Immature natural killer cell (primary cell): ENCODE data around the gene LRRC61. TPM values are rescaled to one million over a fixed set of nuclear protein-coding genes. Genes with fewer than 3 reads are reported as not detected.

Experiments
- DNase-seq, 3 donors: peaks; one replicate each; pipeline ENCODE4 v3.0.0; 2022; ENCODE audit warnings: mixed read lengths in 1 of 3
- H3K27ac Mint-ChIP-seq, 6 donors: one replicate each; pipeline ENCODE4 v1.8.0; 2020; ENCODE audit warnings: mixed read lengths in 6 of 6, mild to moderate bottlenecking in 5 of 6, inconsistent platforms in 4 of 6, moderate library complexity in 3 of 6
- H3K27me3 Mint-ChIP-seq, 3 donors: one replicate each; pipeline ENCODE4 v1.8.0; 2020 to 2021; ENCODE audit warnings: low read depth in 3 of 3, mild to moderate bottlenecking in 3 of 3, mixed read lengths in 3 of 3, moderate library complexity in 3 of 3, inconsistent platforms in 1 of 3
- H3K36me3 Mint-ChIP-seq, 3 donors: one replicate each; pipeline ENCODE4 v1.8.0; 2020; ENCODE audit warnings: mixed read lengths in 3 of 3, inconsistent platforms in 2 of 3, mild to moderate bottlenecking in 2 of 3
- H3K4me1 Mint-ChIP-seq, 2 donors: one replicate each; pipeline ENCODE4 v1.8.0; 2020; ENCODE audit warnings: inconsistent platforms in 2 of 2, mild to moderate bottlenecking in 2 of 2, mixed read lengths in 2 of 2, moderate library complexity in 1 of 2
- H3K4me3 Mint-ChIP-seq, 5 donors: one replicate each; pipeline ENCODE4 v1.8.0; 2020; ENCODE audit warnings: mild to moderate bottlenecking in 5 of 5, mixed read lengths in 5 of 5, inconsistent platforms in 3 of 5, moderate library complexity in 3 of 5
- H3K9me3 Mint-ChIP-seq, 6 donors: one replicate each; pipeline ENCODE4 v1.8.0; 2020; ENCODE audit warnings: mild to moderate bottlenecking in 6 of 6, mixed read lengths in 6 of 6, inconsistent platforms in 4 of 6, moderate library complexity in 3 of 6
- polyA plus RNA-seq, 3 donors: library from polyadenylated mRNA; unstranded; fragments of 300-500 nt; fragmentation: Illumina TruSeq; gene quantifications; one replicate each; pipeline ENCODE4 v1.2.3, GENCODE V29; 2021

Gene LRRC61
- polyA plus RNA-seq, 3 donors from 2014 or later, result 19.4 to 26.6 (median 20.6) TPM

GRCh38 chr7:150330211-150330885, 7.2 kb downstream of the LRRC61 start:
- Mint-ChIP-seq H3K27me3 (peaks cover 0 to under 1% (median 0%) of the 10 kb centered on the region in 3 donors), H3K27ac (no peak overlapping the region), H3K9me3 (no peaks in the 10 kb centered on the region), H3K36me3 (peaks cover 12 to 30% (median 24%) of the 10 kb centered on the region in 3 donors), H3K4me3 (no peak overlapping the region), H3K4me1 (peaks cover 0 to under 1% of the 10 kb centered on the region in 2 donors)
- DNase-seq, result no peak

GRCh38 chr7:150332852-150333635, 9.9 kb downstream of the LRRC61 start:
- DNase-seq, result no peak
- Mint-ChIP-seq H3K4me3 (no peak overlapping the region), H3K9me3 (no peaks in the 10 kb centered on the region), H3K36me3 (peaks cover 11 to 20% (median 13%) of the 10 kb centered on the region in 3 donors), H3K27ac (no peak overlapping the region), H3K27me3 (peaks cover 0 to 2% (median 0%) of the 10 kb centered on the region in 3 donors), H3K4me1 (no peaks in the 10 kb centered on the region)

GRCh38 chr7:150333659-150334058, 10.5 kb downstream of the LRRC61 start:
- Mint-ChIP-seq H3K36me3 (peaks cover 9 to 17% (median 10%) of the 10 kb centered on the region in 3 donors), H3K4me1 (no peaks in the 10 kb centered on the region), H3K9me3 (no peaks in the 10 kb centered on the region), H3K27ac (no peak overlapping the region), H3K27me3 (peaks cover 0 to 2% (median 0%) of the 10 kb centered on the region in 3 donors), H3K4me3 (no peak overlapping the region)
- no peak for DNase-seq

GRCh38 chr7:150334108-150334507, 11.0 kb downstream of the LRRC61 start:
- H3K4me1 Mint-ChIP-seq, result no peaks in the 10 kb centered on the region
- peak overlapping the region in 2 of 6 donors; percentile 60 to 80 for H3K27ac Mint-ChIP-seq
- peaks cover 0 to 2% (median 0%) of the 10 kb centered on the region in 3 donors for H3K27me3 Mint-ChIP-seq
- H3K36me3 Mint-ChIP-seq, result peaks cover 6 to 15% (median 7%) of the 10 kb centered on the region in 3 donors
- DNase-seq, result no peak
- H3K4me3 Mint-ChIP-seq, result no peak overlapping the region
- no peaks in the 10 kb centered on the region for H3K9me3 Mint-ChIP-seq

- H3K27ac Mint-ChIP-seq, result peak overlapping the region in 1 of 6 donors; percentile 42
Observed at GRCh38 chr7:150335108-150335773, 12.1 kb downstream of the LRRC61 start.

GRCh38 chr7:150335774-150336112, 12.6 kb downstream of the LRRC61 start:
- DNase-seq, result no peak
- Mint-ChIP-seq H3K4me1 (peaks cover 0 to 2% of the 10 kb centered on the region in 2 donors), H3K9me3 (no peaks in the 10 kb centered on the region), H3K4me3 (no peak overlapping the region), H3K36me3 (peaks cover 4 to 12% (median 6%) of the 10 kb centered on the region in 3 donors), H3K27ac (no peak overlapping the region), H3K27me3 (peaks cover 0 to 5% (median 4%) of the 10 kb centered on the region in 3 donors)

More at GRCh38 chr7:150335108-150335773, 12.1 kb downstream of the LRRC61 start:
- peaks cover 0 to 2% of the 10 kb centered on the region in 2 donors for H3K4me1 Mint-ChIP-seq
- H3K9me3 Mint-ChIP-seq, result no peaks in the 10 kb centered on the region
- DNase-seq, result no peak
- peaks cover 4 to 12% (median 6%) of the 10 kb centered on the region in 3 donors for H3K36me3 Mint-ChIP-seq
- H3K27me3 Mint-ChIP-seq, result peaks cover 0 to 5% (median 4%) of the 10 kb centered on the region in 3 donors
- no peak overlapping the region for H3K4me3 Mint-ChIP-seq

GRCh38 chr7:150336746-150337145, 13.6 kb downstream of the LRRC61 start:
- no peak overlapping the region for H3K4me3 Mint-ChIP-seq
- DNase-seq, result no peak
- peaks cover 0 to 2% of the 10 kb centered on the region in 2 donors for H3K4me1 Mint-ChIP-seq
- no peak overlapping the region for H3K27ac Mint-ChIP-seq
- peaks cover 2 to 6% (median 4%) of the 10 kb centered on the region in 3 donors for H3K27me3 Mint-ChIP-seq
- no peaks in the 10 kb centered on the region for H3K9me3 Mint-ChIP-seq
- H3K36me3 Mint-ChIP-seq, result peaks cover 4 to 6% (median 6%) of the 10 kb centered on the region in 3 donors

GRCh38 chr7:150337179-150337578, 14.0 kb downstream of the LRRC61 start:
- DNase-seq, result no peak
- H3K27me3 Mint-ChIP-seq, result peaks cover 5 to 10% (median 6%) of the 10 kb centered on the region in 3 donors
- H3K9me3 Mint-ChIP-seq, result peaks cover 0 to 2% (median 0%) of the 10 kb centered on the region in 6 donors
- no peak overlapping the region for H3K27ac Mint-ChIP-seq
- H3K36me3 Mint-ChIP-seq, result peaks cover 4 to 6% (median 6%) of the 10 kb centered on the region in 3 donors
- H3K4me1 Mint-ChIP-seq, result peaks cover 0 to 2% of the 10 kb centered on the region in 2 donors
- no peak overlapping the region for H3K4me3 Mint-ChIP-seq

GRCh38 chr7:150337659-150338081, 14.5 kb downstream of the LRRC61 start:
- peaks cover 6 to 10% (median 9%) of the 10 kb centered on the region in 3 donors for H3K27me3 Mint-ChIP-seq
- DNase-seq, result no peak
- no peak overlapping the region for H3K4me3 Mint-ChIP-seq
- peaks cover 0 to 2% of the 10 kb centered on the region in 2 donors for H3K4me1 Mint-ChIP-seq
- peaks cover 4 to 6% (median 6%) of the 10 kb centered on the region in 3 donors for H3K36me3 Mint-ChIP-seq
- peaks cover 0 to 2% (median 0%) of the 10 kb centered on the region in 6 donors for H3K9me3 Mint-ChIP-seq
- no peak overlapping the region for H3K27ac Mint-ChIP-seq

- H3K36me3 Mint-ChIP-seq, result peaks cover 3 to 6% (median 4%) of the 10 kb centered on the region in 3 donors
Observed at GRCh38 chr7:150338166-150338829, 15.1 kb downstream of the LRRC61 start.

GRCh38 chr7:150339409-150339809, 16.3 kb downstream of the LRRC61 start:
- peaks cover 3 to 6% (median 4%) of the 10 kb centered on the region in 3 donors for H3K36me3 Mint-ChIP-seq
- peaks cover 0 to 2% of the 10 kb centered on the region in 2 donors for H3K4me1 Mint-ChIP-seq
- no peak overlapping the region for H3K27ac Mint-ChIP-seq
- H3K9me3 Mint-ChIP-seq, result peaks cover 0 to 12% (median 4%) of the 10 kb centered on the region in 6 donors
- H3K4me3 Mint-ChIP-seq, result no peak overlapping the region
- no peak for DNase-seq
- peaks cover 13 to 21% (median 15%) of the 10 kb centered on the region in 3 donors for H3K27me3 Mint-ChIP-seq

More at GRCh38 chr7:150338166-150338829, 15.1 kb downstream of the LRRC61 start:
- no peak overlapping the region for H3K4me3 Mint-ChIP-seq
- H3K9me3 Mint-ChIP-seq, result peaks cover 0 to 2% (median under 1%) of the 10 kb centered on the region in 6 donors
- no peak for DNase-seq
- peaks cover 0 to 2% of the 10 kb centered on the region in 2 donors for H3K4me1 Mint-ChIP-seq
- H3K27me3 Mint-ChIP-seq, result peaks cover 9 to 13% (median 11%) of the 10 kb centered on the region in 3 donors
- H3K27ac Mint-ChIP-seq, result no peak overlapping the region

- Mint-ChIP-seq H3K27ac (no peak overlapping the region), H3K9me3 (peaks cover 0 to 13% (median 5%) of the 10 kb centered on the region in 6 donors), H3K36me3 (peaks cover 3 to 6% (median 4%) of the 10 kb centered on the region in 3 donors), H3K27me3 (peaks cover 15 to 21% (median 16%) of the 10 kb centered on the region in 3 donors), H3K4me1 (peaks cover 0 to 2% of the 10 kb centered on the region in 2 donors), H3K4me3 (no peak overlapping the region)
- no peak for DNase-seq
Observed at GRCh38 chr7:150340024-150340749, 17.0 kb downstream of the LRRC61 start.
